Cardiac fibroblast (primary cell): ENCODE measurements around the gene ARHGAP26.

Source experiments
- DNase-seq, 2 donors: peaks; one replicate each; pipeline versions ENCODE4 v3.0.0 to v3.0.0-alpha.2; 2010; ENCODE audit warnings: low read depth in 2 of 2
- H3K4me3 ChIP-seq, 2 donors: replicated peaks in 1 of 2; 1 replicate in 1 of 2; 2 replicates in 1 of 2; pipeline ENCODE4 v1.5.1; 2011; ENCODE audit warnings: low read depth in 2 of 2, low read length in 2 of 2, mild to moderate bottlenecking in 2 of 2, moderate library complexity in 1 of 2
- TF ChIP-seq, protein P1 (sequence below): IDR thresholded peaks from one replicate; pipeline ENCODE4 v1.5.1; 2011; ENCODE audit warnings: low read depth, mild to moderate bottlenecking, low read length, inconsistent platforms

Gene ARHGAP26

DNA sequence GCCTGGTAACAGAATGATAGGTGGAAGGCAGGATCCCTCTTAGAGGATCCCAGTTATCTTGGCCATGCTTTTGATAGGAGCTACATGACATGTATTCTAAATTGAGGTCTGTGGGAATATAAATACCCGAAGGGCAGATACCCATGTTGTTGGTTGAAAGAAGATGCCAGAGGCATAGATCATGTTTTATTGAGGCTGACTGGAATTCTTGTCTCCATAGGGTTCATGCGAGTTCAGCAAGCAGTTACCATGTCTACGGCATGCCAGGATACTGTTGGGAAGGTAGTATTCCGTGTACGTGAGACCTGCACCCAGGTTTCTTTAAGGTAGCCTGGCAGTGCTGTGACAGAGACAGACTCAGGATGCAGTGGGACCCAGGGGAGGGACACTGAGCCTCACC lies 402.6 kb downstream of the ARHGAP26 start:
- DNase-seq = no peak
- TF ChIP-seq, protein P1, sequence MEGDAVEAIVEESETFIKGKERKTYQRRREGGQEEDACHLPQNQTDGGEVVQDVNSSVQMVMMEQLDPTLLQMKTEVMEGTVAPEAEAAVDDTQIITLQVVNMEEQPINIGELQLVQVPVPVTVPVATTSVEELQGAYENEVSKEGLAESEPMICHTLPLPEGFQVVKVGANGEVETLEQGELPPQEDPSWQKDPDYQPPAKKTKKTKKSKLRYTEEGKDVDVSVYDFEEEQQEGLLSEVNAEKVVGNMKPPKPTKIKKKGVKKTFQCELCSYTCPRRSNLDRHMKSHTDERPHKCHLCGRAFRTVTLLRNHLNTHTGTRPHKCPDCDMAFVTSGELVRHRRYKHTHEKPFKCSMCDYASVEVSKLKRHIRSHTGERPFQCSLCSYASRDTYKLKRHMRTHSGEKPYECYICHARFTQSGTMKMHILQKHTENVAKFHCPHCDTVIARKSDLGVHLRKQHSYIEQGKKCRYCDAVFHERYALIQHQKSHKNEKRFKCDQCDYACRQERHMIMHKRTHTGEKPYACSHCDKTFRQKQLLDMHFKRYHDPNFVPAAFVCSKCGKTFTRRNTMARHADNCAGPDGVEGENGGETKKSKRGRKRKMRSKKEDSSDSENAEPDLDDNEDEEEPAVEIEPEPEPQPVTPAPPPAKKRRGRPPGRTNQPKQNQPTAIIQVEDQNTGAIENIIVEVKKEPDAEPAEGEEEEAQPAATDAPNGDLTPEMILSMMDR = no peak
- no peak overlapping the region for H3K4me3 ChIP-seq

DNA sequence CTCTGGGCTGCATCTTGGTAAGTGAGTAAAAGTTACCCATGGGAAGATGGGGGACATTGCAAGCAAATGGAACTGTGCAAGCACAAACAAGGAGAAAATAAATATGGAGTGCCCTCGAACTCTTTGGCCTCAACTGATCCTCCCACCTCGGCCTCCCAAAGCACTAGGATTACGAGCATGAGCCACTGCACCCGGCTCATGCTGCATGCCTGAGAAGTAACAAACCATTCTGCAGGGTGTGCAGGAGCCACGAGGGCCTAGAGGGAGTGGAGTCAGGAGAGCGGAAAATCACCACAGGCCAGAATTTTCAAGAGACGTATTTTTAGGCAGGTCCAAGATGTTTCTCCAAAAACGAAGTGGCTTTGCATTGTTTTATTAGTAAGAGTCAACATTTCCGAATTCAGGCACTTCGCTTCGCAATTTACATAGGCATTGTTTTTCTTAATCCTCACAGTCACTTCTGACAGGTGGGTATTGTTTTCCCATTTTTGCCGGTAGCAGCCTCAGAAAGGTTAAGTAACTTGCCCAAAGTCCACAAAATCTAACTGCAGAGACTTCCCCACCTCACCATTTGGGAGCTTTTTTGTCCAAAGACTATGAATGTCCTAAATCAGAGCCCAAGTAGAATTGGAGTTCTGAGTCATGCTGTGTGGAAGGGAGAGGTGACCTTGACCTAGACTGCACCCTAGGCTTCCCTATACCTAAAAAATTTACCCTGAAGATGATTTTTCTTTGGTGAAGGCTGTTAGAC lies 403.1 kb downstream of the ARHGAP26 start:
- DNase-seq = no peak
- TF ChIP-seq, protein P1 = no peak
- no peak overlapping the region for H3K4me3 ChIP-seq

DNA sequence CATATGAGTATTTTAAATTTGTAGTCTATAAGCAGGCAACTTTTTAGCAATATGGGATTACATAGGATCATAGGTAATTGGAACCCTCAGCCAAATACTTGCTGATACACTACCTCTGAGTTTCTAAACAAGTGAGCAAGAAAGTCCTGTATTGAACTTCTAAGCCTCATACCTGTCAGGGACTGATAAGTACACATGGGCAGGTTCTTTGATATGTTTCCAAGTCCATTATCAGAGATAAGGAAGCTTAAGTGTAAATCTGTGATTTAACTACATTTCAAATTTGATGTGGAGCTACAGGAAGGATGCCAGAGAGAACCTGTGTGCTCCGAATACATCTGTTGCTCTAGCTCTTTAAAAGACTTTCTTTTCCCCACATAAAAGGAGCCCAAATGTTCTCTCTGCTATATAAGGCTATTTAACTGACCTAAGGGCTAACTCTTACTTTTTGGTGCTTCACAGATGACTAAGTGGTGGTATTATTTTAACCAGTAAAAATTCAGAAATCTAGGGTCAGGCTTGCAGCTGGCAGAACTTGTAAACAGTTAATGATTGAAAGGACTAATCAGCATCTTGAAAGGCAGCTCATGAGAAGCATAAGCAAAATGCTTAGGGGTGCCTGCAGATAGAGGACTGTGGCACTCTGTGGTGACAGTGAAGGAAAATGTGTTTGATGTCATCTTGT lies 404.7 kb downstream of the ARHGAP26 start:
- TF ChIP-seq, protein P1 = no peak
- H3K4me3 ChIP-seq = no peak overlapping the region
- no peak for DNase-seq

DNA sequence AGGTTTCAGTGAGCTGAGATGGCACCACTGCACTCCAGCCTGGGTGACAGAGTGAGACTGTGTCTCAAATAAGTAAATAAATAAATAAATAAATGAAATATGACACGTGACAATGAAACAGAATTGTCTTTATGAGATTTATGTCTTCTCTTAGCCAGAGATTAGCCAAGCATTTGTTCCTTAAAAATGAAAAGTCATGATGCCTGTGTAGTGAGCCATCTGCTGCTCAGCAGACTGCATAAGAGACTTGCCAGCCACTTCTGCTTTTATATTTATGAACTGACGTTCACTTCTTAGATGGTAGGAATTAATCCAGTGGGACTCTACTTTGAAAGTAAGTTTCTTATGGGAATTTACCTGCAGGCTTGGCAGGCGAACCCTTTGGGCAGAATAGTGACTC lies 405.9 kb downstream of the ARHGAP26 start:
- TF ChIP-seq, protein P1 = no peak
- no peak overlapping the region for H3K4me3 ChIP-seq
- DNase-seq = no peak

DNA sequence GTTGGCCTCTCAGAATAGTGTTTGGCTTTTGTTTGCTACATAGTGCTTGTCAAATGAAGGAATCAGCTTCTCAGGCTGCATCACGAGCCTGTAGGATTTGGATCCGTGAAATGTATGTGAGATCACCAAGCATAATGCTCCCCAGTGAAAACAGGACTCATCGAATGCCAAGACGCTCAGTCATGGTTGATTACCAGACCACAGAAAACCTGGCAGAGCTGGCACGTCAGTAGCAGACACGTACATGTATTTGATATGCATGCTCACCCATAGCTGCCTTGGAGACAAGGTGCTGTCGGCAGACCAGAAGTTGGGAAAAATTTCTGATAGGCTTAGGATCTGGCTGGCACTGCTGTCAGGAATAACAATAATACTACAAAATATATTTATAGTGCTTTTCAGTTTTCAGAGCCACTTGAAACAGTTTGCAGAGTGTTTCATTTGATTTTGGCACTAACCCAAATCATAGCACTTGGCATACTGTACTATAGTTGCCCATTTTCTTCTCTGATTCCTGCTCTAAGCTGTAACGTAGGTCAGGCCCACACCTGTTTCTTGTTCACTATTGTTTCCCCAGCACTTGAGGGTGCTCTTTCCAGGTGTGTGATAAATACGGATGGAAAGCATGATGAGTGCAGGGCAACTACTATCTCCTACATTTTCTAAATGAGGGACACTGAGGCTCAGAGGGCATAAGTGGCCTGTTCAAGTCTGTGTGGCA lies 407.2 kb downstream of the ARHGAP26 start:
- H3K4me3 ChIP-seq = no peak overlapping the region
- peak; percentile 91 to 99 for DNase-seq
- TF ChIP-seq, protein P1 = no peak

DNA sequence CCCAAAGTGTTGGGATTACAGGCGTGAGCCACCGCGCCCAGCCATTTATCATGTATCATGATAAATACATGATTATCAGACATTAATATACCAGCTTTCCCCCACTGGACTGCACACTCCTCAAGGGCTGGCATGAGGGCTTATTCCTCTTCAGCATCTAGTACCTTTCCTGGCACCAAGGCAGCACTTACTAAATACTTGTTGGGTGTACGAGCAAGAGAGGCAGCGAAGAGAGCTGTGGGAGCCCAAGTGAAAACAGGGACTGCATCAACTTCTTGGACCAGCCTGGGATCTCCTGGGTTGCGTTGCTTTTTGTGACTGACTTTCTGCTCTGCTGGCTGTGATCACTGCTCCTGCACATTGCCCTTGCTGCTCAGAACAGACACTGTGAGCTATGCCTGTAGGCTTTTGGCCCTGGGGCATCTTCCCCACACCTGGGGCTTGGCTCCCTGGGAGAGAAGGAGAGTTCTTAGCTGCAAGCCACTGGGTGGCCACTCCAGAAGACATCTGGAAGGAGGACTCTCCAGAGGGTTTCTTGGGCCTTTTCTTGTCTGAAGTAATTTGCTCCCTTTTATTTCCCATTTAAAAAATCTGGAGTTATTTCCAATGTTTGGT lies 409.1 kb downstream of the ARHGAP26 start:
- no peak overlapping the region for H3K4me3 ChIP-seq
- DNase-seq = no peak
- TF ChIP-seq, protein P1 = no peak
